ENCODE measurements around the gene TPSD1.
"Not testable (repeated sequence)": the region's sequence is repeated elsewhere in the genome, so short reads cannot be mapped to it uniquely, and the experiment has no call there.

TPSD1 gene

DNA sequence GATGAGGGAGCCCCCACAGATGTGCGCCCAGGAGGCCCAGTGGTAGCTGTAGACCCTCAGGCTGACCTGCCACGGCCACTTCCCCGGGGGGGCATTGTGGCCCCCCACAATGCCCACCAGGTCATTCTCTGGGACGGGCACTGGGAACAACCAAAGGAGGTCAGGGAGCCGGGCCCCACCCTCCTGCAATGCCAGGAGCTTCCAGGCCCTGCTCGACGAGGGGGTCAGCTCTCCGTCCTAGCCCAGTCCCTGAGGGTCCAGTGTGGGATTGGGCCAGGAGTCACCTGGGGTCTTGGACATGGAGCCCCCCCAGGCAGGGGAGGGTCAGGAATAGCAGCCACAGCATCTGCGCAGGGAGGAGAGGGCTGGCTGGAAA, 7.0 kb downstream of the TPSD1 start:
- Mint-ChIP-seq H3K4me3 (no peak overlapping the region), H3K27ac (no peak overlapping the region), H3K4me1 (peaks cover 5% of the 10 kb centered on the region), H3K36me3 (no peaks in the 10 kb centered on the region), H3K9me3 (no peaks in the 10 kb centered on the region)
- ATAC-seq (no peak), DNase-seq (ENCODE audit: low spot score in 2 of 2) (no peak)

DNA sequence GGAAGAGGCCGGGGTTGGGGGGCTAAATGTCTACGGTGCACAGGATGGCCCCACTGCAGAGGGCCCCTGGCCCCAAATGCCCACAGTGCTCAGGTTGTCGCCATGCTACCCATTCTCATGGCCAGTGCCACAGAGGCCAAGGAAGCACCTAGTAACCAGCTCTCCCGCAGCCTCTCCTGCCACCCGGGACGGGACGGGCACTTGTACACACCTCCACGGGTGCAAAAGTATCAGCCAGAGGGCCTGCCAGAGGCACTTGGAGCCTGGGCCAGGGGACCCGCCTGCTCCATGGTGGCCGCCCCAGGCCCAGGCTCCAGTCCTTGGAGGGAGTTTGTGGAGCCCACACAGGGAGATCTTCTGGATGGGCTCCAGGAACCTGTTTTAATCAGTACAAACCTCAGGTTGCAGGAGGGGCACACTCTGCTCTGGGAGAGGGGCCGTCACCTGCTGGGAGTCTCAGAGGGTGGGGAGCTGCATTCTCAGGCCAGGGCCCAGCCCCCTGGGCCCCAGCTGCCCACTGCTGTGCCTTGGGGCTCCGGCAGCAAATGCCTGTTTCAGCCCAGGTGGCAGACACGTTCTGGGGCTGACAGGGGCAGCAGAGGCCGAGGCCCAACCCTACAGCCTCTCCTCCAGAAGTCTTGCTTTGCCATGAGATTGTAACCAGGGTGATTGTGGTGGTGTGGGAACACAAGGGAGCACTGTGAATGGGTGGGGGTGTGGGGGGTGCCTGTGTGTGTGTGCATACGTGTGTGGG, 7.9 kb downstream of the TPSD1 start:
- DNase-seq (ENCODE audit: low spot score in 2 of 2) (no peak), ATAC-seq (no peak)
- Mint-ChIP-seq H3K9me3 (no peaks in the 10 kb centered on the region), H3K4me3 (no peak overlapping the region), H3K36me3 (no peaks in the 10 kb centered on the region), H3K27ac (no peak overlapping the region), H3K4me1 (peaks cover 5% of the 10 kb centered on the region)

DNA sequence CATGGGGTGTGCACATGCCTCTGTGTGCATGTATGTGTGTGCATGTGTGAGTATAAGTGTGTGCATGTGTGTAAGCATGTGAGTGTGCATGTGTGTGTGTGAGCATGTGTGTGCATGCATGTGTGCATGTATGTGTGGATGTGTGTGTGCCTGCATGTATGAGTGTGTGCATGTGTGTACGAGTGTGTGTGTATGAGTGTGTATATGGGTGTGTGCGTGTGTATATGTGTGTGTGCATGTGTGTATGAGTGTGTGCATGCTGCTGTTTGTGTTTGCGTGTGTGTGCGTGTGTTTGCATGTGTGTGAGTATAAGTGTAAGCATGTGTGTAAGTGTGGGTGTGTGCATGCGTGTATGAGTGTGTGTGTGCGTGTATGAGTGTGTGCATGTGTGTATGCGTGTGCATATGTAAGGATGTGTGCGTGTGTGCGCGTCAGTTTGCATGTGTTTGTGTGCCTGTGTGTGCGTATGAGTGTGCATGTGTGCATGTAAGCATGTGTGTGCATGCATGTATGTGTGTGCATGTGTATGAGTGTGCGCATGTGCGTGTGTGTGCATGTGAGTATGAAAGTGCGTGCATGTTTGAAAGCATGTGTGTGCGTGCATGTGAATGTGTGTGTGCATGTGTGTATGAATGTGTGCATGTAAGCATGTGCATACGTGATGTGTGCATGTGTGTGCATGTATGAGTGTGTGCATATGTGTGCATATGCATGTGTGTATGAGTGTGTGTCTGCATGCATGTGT, 8.6 kb downstream of the TPSD1 start:
- ATAC-seq (no peak), DNase-seq (ENCODE audit: low spot score in 2 of 2) (no peak)
- H3K9me3 Mint-ChIP-seq, result no peaks in the 10 kb centered on the region
- H3K4me3 Mint-ChIP-seq, result no peak overlapping the region
- H3K4me1 Mint-ChIP-seq, result no peaks in the 10 kb centered on the region
- no peaks in the 10 kb centered on the region for H3K36me3 Mint-ChIP-seq
- H3K27ac Mint-ChIP-seq, result no peak overlapping the region

DNA sequence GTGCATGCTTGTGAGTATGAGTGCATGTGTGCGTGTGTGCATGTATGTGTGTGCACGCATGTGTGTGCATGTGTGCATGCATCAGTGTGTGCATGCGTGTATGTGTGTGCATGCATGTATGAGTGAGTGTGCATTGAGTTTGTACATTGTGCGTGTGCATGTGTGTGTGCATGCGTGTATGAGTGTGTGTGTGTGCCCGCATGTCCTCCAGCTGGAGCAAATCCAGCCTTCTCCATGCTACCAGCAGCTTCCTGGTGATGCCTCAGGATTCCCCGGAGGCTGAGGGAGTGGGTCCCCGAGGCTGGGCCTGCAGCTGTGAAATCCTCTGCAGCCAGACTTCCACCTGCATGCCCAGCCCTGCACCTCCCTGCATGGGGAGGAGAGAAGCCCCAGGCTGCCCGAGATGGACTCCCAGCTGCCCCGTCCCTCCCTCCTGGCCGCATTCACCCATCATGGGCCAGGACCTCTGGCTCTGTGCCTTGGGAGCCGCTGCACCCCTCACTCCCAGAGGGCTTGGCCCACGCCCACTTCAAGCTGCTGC, 9.3 kb downstream of the TPSD1 start:
- no peak for ATAC-seq
- DNase-seq (ENCODE audit: low spot score in 2 of 2), result no peak
- Mint-ChIP-seq H3K36me3 (no peaks in the 10 kb centered on the region), H3K4me3 (no peak overlapping the region), H3K4me1 (no peaks in the 10 kb centered on the region), H3K9me3 (no peaks in the 10 kb centered on the region), H3K27ac (no peak overlapping the region)

DNA sequence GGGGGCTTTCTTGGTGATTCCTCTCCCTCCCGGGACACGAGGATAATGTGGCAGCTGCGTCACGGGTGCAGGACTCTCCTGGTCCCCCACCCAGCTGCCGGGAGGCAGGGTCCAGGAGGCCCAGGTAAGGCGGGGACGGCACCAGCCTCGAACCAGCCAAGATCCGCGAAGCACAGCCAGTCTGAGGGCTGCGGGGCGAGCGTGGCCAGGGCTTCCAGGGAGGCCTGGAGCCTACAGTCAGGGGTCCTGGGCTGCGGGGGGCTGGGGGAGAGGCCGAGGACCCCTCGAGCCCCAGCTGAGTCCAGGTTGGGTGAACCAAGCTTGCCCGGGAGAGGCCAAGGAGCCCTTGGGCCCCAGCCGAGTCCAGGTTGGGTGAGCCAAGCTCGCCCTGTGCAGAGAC, 10.0 kb downstream of the TPSD1 start:
- no peak for ATAC-seq
- Mint-ChIP-seq H3K27ac (no peak overlapping the region), H3K9me3 (no peaks in the 10 kb centered on the region), H3K4me1 (peaks cover under 1% of the 10 kb centered on the region), H3K4me3 (no peak overlapping the region), H3K36me3 (no peaks in the 10 kb centered on the region)
- no peak for DNase-seq (ENCODE audit: low spot score in 2 of 2)

DNA sequence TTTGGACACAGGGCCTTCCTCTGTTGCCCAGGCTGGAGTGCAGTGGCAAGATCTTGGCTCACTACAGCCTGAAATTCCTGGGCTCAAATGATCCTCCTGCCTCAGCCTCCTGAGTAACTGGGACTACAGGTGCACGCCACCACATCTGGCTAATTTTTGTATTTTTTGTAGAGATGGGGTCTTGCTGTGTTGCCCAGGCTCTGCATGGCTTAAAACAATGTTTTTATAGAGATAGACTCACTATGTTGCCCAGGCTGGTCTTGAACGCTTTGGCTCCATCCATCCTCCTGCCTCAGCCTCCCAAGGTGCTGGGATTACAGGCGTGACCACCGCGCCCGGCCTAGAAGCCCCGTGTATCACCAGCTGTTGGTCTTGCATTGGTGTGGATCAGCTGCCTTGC, 13.5 kb downstream of the TPSD1 start:
- H3K27ac Mint-ChIP-seq; H3K4me3 Mint-ChIP-seq; H3K9me3 Mint-ChIP-seq; H3K36me3 Mint-ChIP-seq; DNase-seq (ENCODE audit: low spot score in 2 of 2); H3K4me1 Mint-ChIP-seq; ATAC-seq: not testable (repeated sequence)

DNA sequence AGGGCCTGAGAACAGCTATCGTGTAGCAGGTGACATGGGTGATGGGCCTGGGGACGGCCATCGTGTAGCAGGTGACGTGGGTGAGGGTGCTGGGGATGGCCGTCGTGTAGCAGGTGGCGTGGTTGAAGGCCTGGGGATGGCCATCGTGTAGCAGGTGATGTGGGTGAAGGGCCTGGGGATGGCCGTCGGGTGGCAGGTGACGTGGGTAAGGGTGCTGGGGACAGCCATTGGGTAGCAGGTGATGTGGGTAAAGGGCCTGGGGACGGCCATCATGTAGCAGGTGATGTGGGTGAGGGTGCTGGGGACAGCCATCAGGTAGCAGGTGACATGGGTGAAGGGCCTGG, 15.5 kb downstream of the TPSD1 start:
- peaks cover 9% of the 10 kb centered on the region for H3K4me1 Mint-ChIP-seq
- DNase-seq (ENCODE audit: low spot score in 2 of 2) (no peak), ATAC-seq (no peak)
- H3K27ac Mint-ChIP-seq, result no peak overlapping the region
- H3K36me3 Mint-ChIP-seq, result no peaks in the 10 kb centered on the region
- no peak overlapping the region for H3K4me3 Mint-ChIP-seq
- H3K9me3 Mint-ChIP-seq, result no peaks in the 10 kb centered on the region

DNA sequence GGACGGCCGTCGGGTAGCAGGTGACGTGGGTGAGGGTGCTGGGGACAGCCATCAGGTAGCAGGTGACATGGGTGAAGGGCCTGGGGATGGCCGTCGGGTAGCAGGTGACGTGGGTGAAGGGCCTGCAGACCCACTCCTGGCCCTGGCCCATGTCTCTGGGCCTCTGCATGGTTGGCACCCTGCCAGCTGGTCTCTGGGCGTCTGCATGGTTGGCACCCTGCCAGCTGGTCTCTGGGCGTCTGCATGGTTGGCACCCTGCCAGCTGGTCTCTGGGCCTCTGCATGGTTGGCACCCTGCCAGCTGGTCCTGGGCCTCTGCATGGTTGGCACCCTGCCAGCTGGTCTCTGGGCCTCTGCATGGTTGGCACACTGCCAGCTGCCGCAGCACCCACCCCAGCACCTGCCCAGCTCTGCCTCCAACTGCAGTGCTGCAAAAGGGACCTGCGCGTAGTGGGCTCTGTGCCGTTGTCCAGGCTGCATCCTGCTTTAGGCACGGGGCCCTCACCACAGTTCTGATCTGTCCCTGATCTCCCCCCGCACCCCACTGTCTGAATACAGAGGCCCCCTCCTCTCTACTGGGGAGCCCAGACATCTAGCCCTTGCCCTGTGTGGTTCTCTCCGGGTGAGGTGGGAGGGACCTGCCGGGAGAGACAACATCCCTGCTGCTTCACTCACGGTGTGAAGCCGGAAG, 16.0 kb downstream of the TPSD1 start:
- H3K27ac Mint-ChIP-seq; ATAC-seq; H3K4me1 Mint-ChIP-seq; H3K36me3 Mint-ChIP-seq; H3K9me3 Mint-ChIP-seq; H3K4me3 Mint-ChIP-seq; DNase-seq (ENCODE audit: low spot score in 2 of 2): not testable (repeated sequence)

DNA sequence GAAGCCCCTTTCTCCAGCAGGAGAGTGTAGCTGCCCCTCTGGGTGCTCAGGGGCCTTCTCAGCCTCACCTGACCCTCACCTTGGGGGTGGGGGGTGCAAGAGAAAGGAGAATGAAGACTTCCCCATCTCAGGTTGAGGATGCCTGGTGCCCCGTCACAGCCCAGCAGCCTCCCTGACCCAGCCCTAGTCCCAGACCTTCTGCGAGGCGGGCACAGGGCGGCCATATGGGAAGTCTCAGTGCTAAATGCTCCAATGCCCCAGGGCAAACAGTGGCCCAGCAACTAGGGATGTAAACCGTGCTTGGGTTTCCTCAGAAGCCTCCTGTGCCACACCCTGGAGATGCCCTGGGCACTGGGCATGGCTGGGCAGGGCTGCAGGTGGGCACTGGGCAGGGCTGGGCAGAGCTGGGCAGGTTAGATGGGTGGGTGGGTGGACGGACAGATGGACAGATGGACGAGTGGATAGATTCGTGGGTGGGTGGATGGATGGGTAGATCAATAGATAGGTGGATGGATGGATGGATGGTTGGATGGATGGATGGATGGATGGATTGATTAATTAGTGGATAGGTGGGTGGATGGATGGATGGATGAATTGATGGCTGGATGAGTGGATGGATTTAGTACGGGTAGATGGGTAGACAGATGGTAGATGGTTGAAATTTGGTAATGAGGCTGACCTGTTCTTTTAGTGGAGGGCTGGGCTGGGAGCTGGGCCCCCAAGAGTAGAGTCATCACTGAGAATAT, 16.8 kb downstream of the TPSD1 start:
- H3K27ac Mint-ChIP-seq, result no peak overlapping the region
- H3K4me3 Mint-ChIP-seq, result no peak overlapping the region
- H3K36me3 Mint-ChIP-seq, result no peaks in the 10 kb centered on the region
- ATAC-seq, result no peak
- H3K9me3 Mint-ChIP-seq, result no peaks in the 10 kb centered on the region
- peaks cover 9% of the 10 kb centered on the region for H3K4me1 Mint-ChIP-seq
- no peak for DNase-seq (ENCODE audit: low spot score in 2 of 2)

DNA sequence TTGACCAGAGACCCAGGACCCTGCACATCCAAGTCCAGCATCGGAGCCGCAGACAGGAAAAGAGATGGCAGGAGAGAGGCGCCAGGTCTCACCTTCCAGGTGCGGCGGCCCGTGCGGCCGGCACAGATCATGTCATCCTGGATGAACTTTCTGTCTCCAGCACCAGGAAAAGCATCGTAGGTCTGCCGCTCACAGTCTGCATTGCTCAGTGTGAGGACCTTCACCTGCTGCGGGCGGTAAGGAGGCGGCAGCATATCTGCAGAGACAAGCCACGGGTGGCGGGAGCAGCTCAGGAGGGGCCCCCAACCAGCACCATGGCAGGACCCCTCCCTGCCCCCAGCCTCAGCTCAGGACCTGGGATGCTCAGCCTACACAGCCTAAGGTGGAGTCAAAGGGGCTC, 17.9 kb downstream of the TPSD1 start:
- no peak overlapping the region for H3K4me3 Mint-ChIP-seq
- ATAC-seq, result no peak

DNA sequence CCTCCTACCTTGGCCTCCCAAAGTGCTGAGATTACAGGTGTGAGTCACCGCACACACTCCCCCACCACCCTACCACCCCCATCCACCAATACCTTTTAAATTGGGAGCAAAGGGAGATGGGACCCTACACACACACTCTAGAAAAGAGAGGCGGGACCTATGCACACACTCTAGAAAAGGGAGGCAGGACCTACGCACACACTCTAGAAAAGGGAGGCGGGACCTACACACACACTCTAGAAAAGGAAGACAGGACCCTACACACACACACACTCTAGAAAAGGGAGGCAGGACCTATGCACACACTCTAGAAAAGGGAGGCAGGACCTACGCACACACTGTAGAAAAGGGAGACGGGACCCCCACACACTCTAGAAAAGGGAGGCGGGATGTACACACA, 18.9 kb downstream of the TPSD1 start:
- Mint-ChIP-seq H3K4me1 (peaks cover 9% of the 10 kb centered on the region), H3K9me3 (no peaks in the 10 kb centered on the region), H3K36me3 (no peaks in the 10 kb centered on the region), H3K27ac (no peak overlapping the region), H3K4me3 (no peak overlapping the region)
- DNase-seq (ENCODE audit: low spot score in 2 of 2) (no peak), ATAC-seq (no peak)

More for the DNA sequence above, 17.9 kb downstream of the TPSD1 start:
- H3K36me3 Mint-ChIP-seq, result no peaks in the 10 kb centered on the region
- H3K27ac Mint-ChIP-seq, result no peak overlapping the region
- DNase-seq (ENCODE audit: low spot score in 2 of 2), result no peak
- H3K4me1 Mint-ChIP-seq, result peaks cover 9% of the 10 kb centered on the region
- no peaks in the 10 kb centered on the region for H3K9me3 Mint-ChIP-seq

DNA sequence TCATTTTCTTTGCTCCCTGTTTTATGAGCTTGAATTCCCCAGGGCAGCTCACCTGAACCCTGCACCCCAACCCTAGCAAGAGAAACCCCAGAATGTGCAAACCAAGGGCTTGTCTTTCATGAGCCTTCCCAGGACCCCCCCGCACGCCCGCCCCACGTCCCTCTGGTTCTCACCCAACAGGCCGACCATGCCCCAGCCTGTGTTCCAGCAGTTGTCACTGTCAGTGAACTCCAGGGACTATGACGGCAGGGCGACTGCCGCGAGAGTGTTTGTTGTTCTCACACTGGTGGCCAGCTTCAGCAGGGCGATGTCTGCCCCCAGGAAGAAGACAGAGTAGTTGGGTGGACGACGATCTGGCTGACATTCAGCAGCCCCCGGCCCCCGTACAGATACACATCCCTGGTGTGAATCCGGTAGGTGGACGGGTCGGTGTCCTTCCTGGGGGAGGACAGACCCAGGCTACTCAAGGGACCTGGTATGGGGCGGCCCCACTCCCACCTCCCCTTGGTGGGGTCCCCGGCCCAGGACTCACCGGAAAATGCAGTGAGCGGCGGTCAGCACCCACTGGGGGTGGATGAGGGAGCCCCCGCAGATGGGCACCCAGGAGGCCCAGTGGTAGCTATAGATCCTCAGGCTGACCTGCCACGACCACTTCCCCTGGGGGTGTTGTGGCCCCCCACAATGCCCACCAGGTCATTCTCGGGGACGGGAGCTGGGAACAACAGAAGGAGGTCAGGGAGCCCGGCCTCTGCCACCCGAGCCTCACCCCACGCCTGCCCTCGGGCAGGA, 20.1 kb downstream of the TPSD1 start:
- no peak overlapping the region for H3K4me3 Mint-ChIP-seq
- ATAC-seq (no peak), DNase-seq (ENCODE audit: low spot score in 2 of 2) (no peak)
- peaks cover 7% of the 10 kb centered on the region for H3K4me1 Mint-ChIP-seq
- H3K27ac Mint-ChIP-seq, result no peak overlapping the region
- no peaks in the 10 kb centered on the region for H3K36me3 Mint-ChIP-seq
- no peaks in the 10 kb centered on the region for H3K9me3 Mint-ChIP-seq

DNA sequence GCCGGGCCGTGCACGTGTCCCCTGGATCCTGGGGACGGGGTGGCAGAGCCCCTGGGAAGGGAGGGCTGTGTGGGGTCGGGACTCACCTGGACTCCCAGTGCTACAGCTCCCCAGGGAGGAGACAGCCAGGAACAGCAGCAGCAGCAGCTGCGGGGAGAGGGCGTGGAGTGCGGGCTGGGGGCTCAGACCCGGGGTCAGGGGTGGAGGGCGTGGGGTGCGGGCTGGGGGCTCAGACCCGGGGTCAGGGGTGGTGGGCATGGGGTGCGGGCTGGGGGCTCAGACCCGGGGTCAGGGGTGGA, 20.7 kb downstream of the TPSD1 start:
- H3K4me1 Mint-ChIP-seq, result peaks cover 1% of the 10 kb centered on the region
- H3K36me3 Mint-ChIP-seq, result no peaks in the 10 kb centered on the region
- ATAC-seq (no peak), DNase-seq (ENCODE audit: low spot score in 2 of 2) (no peak)
- no peaks in the 10 kb centered on the region for H3K9me3 Mint-ChIP-seq
- H3K4me3 Mint-ChIP-seq, result no peak overlapping the region
- H3K27ac Mint-ChIP-seq, result no peak overlapping the region

DNA sequence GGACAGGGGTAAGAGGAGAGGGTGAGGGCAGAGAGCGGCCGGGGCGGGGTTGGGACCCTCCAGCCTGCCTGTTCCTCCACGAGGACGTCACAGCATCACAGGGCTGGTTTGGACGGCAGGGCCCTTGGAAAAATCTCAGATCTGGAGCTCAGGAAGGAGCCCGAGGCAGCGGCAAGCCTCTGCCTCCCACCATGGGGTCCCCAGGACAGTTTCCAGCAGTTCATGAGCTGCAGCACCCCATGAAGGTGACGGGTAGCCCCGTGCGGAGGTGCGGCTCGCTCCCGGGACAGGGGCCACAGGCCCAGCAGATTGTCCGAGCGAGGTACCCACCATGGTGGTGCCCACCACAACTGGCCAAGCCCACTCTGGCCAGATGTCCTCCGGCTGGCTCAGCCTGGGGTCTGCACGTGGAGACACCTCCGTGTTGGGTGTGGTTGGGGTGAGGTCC, 21.3 kb downstream of the TPSD1 start:
- ATAC-seq, result no peak
- H3K9me3 Mint-ChIP-seq, result no peaks in the 10 kb centered on the region

More for the DNA sequence above, 21.3 kb downstream of the TPSD1 start:
- Mint-ChIP-seq H3K4me1 (no peaks in the 10 kb centered on the region), H3K4me3 (no peak overlapping the region), H3K27ac (no peak overlapping the region), H3K36me3 (no peaks in the 10 kb centered on the region)
- DNase-seq (ENCODE audit: low spot score in 2 of 2), result no peak

All from stimulated activated effector memory CD8-positive, alpha-beta T cell treated with anti-CD3 and anti-CD28 coated beads, Interleukin-12 subunit alpha, Interleukin-12 subunit beta, amount 100 ng/mL, for 72 hours (primary cell).